Measurements from ENCODE around the gene STRN3. TPM values are rescaled to one million over a fixed set of nuclear protein-coding genes. Genes with fewer than 3 reads are reported as not detected.

Gene STRN3
- total RNA-seq, 1 experiment from 2014 or later = 52.1 TPM

DNA sequence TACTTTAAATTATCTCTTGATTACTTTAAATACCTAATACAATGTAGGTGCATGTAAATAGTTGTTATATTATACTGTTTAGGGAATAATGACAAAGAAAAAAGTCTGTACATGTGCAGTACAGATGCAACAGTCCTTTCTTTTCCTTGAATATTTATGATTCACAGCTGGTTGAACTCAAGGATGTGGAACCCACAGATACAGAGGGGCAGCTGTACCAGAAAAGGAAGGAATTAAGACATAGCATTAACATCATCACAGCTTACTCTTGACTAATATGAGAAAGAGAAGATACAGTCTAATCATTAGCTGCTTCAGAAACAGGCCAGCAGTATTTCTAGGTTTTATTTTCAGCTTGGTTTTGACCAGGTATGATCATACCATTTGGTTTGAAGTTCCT, 35.4 kb downstream of the STRN3 start:
- Histone ChIP-seq H3K4me1 (ENCODE audit: insufficient read depth, low read length) (no peaks in the 10 kb centered on the region; the same call in 1 of the 2 replicates), H2AK5ac (ENCODE audit: insufficient read length, low read length) (no peak overlapping the region), H3K4me2 (ENCODE audit: insufficient read depth, insufficient read length, low read length) (no peak overlapping the region), H3K23me2 (ENCODE audit: insufficient read length, low read depth, low read length, poor library complexity, severe bottlenecking) (no peaks in the 10 kb centered on the region), H2BK5ac (ENCODE audit: insufficient read length, low read length) (no peak overlapping the region), H3T11ph (ENCODE audit: low read length) (no peak overlapping the region), H2BK20ac (ENCODE audit: low read depth, low read length, poor library complexity, severe bottlenecking) (no peak overlapping the region), H2BK12ac (ENCODE audit: insufficient read length, low read depth, low read length) (no peak overlapping the region), H2BK120ac (ENCODE audit: low read depth, low read length, poor library complexity, severe bottlenecking) (no peak overlapping the region), H3K9me3 (ENCODE audit: control insufficient read depth, low read depth, low read length) (no peaks in the 10 kb centered on the region), H3K9ac (ENCODE audit: extremely low read depth, insufficient read length, low read length) (no peak overlapping the region), H3K18ac (ENCODE audit: insufficient read length, low read depth, low read length) (no peak overlapping the region), H4K8ac (replicated peaks; ENCODE audit: insufficient read length, low read depth, low read length) (no peak overlapping the region), H3K27ac (ENCODE audit: insufficient read length, low read depth, low read length) (no peak overlapping the region), H4K5ac (ENCODE audit: insufficient read length, low read depth, low read length) (no peak overlapping the region), H4K20me1 (ENCODE audit: control insufficient read depth, insufficient read depth, insufficient read length) (no peaks in the 10 kb centered on the region), H3K79me1 (ENCODE audit: insufficient read depth, low read depth, low read length, poor library complexity, severe bottlenecking) (peaks cover 5% of the 10 kb centered on the region), H3K14ac (ENCODE audit: insufficient read depth, low read length) (no peak overlapping the region), H3K27me3 (ENCODE audit: insufficient read depth, low read length) (no peaks in the 10 kb centered on the region), H4K91ac (ENCODE audit: insufficient read length, low read depth, low read length) (no peak overlapping the region), H3K79me2 (ENCODE audit: insufficient read depth, low read length) (peaks cover 30% of the 10 kb centered on the region; the same call in 1 of the 2 replicates), H2BK15ac (ENCODE audit: low read depth, low read length) (no peak overlapping the region), H2AFZ (ENCODE audit: low read length) (no peak overlapping the region), H3K56ac (ENCODE audit: insufficient read length, low read depth, low read length) (no peak overlapping the region), H3K23ac (ENCODE audit: insufficient read length, low read depth, low read length) (no peak overlapping the region), H3K4ac (ENCODE audit: low read depth, low read length) (no peak overlapping the region)
- H3K36me3 Mint-ChIP-seq (ENCODE audit: insufficient read depth in 1 of 3, low read depth in 3 of 3) = peaks cover 0 to under 1% (median under 1%) of the 10 kb centered on the region in 3 experiments; a peak in 2 of 7 replicates
- H3K27ac Mint-ChIP-seq = peak overlapping the region in 1 of 3 experiments; percentile 91; a peak in 2 of 7 replicates
- H3K27me3 Mint-ChIP-seq (ENCODE audit: low read depth) = no peaks in the 10 kb centered on the region
- H3K9me3 Mint-ChIP-seq = no peaks in the 10 kb centered on the region
- peaks cover 30 to 35% of the 10 kb centered on the region in 2 experiments for H3K4me1 Mint-ChIP-seq
- DNase-seq = no peak
- no peak overlapping the region for H3K4me3 Mint-ChIP-seq
- TF ChIP-seq, protein P1, sequence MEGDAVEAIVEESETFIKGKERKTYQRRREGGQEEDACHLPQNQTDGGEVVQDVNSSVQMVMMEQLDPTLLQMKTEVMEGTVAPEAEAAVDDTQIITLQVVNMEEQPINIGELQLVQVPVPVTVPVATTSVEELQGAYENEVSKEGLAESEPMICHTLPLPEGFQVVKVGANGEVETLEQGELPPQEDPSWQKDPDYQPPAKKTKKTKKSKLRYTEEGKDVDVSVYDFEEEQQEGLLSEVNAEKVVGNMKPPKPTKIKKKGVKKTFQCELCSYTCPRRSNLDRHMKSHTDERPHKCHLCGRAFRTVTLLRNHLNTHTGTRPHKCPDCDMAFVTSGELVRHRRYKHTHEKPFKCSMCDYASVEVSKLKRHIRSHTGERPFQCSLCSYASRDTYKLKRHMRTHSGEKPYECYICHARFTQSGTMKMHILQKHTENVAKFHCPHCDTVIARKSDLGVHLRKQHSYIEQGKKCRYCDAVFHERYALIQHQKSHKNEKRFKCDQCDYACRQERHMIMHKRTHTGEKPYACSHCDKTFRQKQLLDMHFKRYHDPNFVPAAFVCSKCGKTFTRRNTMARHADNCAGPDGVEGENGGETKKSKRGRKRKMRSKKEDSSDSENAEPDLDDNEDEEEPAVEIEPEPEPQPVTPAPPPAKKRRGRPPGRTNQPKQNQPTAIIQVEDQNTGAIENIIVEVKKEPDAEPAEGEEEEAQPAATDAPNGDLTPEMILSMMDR (conservative IDR thresholded peaks at IDR 0.05) = no peak

Measured in H9 (cell line).